Nephron (organoid): ENCODE measurements around the gene AMPD3.

Experiments
- H3K27ac Mint-ChIP-seq, 3 experiments: 2 replicates each; pipeline ENCODE4 v1.8.0; 2020; ENCODE audit warnings: mixed read lengths in 3 of 3, mild to moderate bottlenecking in 2 of 3, moderate library complexity in 1 of 3
- H3K27me3 Mint-ChIP-seq: 2 replicates; pipeline ENCODE4 v1.8.0; 2021; ENCODE audit warnings: low read depth, mild to moderate bottlenecking, moderate library complexity, mixed read lengths
- H3K36me3 Mint-ChIP-seq: 2 replicates; pipeline ENCODE4 v1.8.0; 2020; ENCODE audit warnings: low read depth, mixed read lengths
- H3K4me1 Mint-ChIP-seq: 2 replicates; pipeline ENCODE4 v1.8.0; 2020; ENCODE audit warnings: mixed read lengths
- H3K4me3 Mint-ChIP-seq, 3 experiments: 2 replicates each; pipeline ENCODE4 v1.8.0; 2020; ENCODE audit warnings: mild to moderate bottlenecking in 3 of 3, mixed read lengths in 3 of 3, moderate library complexity in 2 of 3
- H3K9me3 Mint-ChIP-seq: 2 replicates; pipeline ENCODE4 v1.8.0; 2020; ENCODE audit warnings: mixed read lengths
- CTCF ChIP-seq, 3 experiments: fragments of 200-600 bp; sonication (generic); IDR thresholded peaks; one replicate each; pipeline ENCODE4 v1.5.0; 2021; ENCODE audit warnings: antibody characterized with exemption in 3 of 3; ENCODE audit not compliant: unreplicated experiment in 3 of 3

AMPD3 gene

GRCh38 chr11:10494636-10495463 is 39.8 kb downstream of the AMPD3 start:
- TF ChIP-seq CTCF (IDR thresholded peaks at IDR 0.05; ENCODE audit: unreplicated experiment in 3 of 3), result no peak
- Mint-ChIP-seq H3K27ac (no peak overlapping the region), H3K4me1 (peaks cover 29% of the 10 kb centered on the region), H3K36me3 (peaks cover 41% of the 10 kb centered on the region), H3K4me3 (no peak overlapping the region), H3K9me3 (no peaks in the 10 kb centered on the region), H3K27me3 (peaks cover 11% of the 10 kb centered on the region)

GRCh38 chr11:10495464-10495786 is 40.4 kb downstream of the AMPD3 start:
- peaks cover 24% of the 10 kb centered on the region for H3K4me1 Mint-ChIP-seq
- no peak for TF ChIP-seq CTCF (IDR thresholded peaks at IDR 0.05; ENCODE audit: unreplicated experiment in 3 of 3)
- no peak overlapping the region for H3K4me3 Mint-ChIP-seq
- H3K27me3 Mint-ChIP-seq, result peaks cover 11% of the 10 kb centered on the region
- peaks cover 41% of the 10 kb centered on the region for H3K36me3 Mint-ChIP-seq
- no peak overlapping the region for H3K27ac Mint-ChIP-seq
- no peaks in the 10 kb centered on the region for H3K9me3 Mint-ChIP-seq

DNA sequence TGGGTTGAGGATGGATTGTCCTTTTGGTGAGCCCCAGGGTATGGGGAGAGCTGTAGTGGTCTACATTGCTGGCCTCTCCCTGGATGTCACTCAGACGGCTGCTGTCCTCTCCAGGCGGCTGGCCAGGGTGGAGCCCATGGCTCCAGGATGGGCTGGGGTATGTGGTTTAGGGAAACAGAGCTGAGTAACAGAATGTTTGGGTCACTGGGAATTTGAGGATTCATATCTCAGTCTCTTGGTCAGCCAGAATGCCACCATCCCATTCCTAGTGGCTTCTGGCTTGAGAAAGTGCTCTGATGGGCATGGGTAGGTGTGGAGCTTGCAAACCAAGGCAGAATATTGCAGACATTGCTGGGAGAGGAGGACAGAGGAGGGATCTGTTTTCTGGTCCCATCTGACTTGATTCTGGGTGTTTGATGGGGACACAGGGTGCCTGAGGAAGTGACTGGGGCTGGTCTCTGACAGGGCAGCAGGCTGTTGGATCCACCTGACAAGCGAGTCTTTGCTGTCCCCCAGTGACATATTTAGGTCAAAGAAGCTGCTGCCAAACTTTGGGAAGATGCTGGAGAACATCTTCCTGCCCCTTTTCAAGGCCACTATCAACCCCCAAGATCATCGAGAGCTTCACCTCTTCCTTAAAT is 41.4 kb downstream of the AMPD3 start:
- Mint-ChIP-seq H3K4me3 (no peak overlapping the region), H3K9me3 (no peaks in the 10 kb centered on the region), H3K36me3 (peaks cover 37% of the 10 kb centered on the region), H3K4me1 (peaks cover 18% of the 10 kb centered on the region), H3K27ac (peak overlapping the region in 1 of 3 experiments; percentile 77), H3K27me3 (peaks cover 11% of the 10 kb centered on the region)
- no peak for TF ChIP-seq CTCF (IDR thresholded peaks at IDR 0.05; ENCODE audit: unreplicated experiment in 3 of 3)

GRCh38 chr11:10497371-10498021 is 42.4 kb downstream of the AMPD3 start:
- H3K27me3 Mint-ChIP-seq, result peaks cover 11% of the 10 kb centered on the region

GRCh38 chr11:10498022-10498400 is 42.9 kb downstream of the AMPD3 start:
- peaks cover 14% of the 10 kb centered on the region for H3K4me1 Mint-ChIP-seq
- H3K36me3 Mint-ChIP-seq, result peaks cover 33% of the 10 kb centered on the region
- H3K4me3 Mint-ChIP-seq, result no peak overlapping the region
- TF ChIP-seq CTCF (IDR thresholded peaks at IDR 0.05; ENCODE audit: unreplicated experiment in 3 of 3), result no peak
- H3K27me3 Mint-ChIP-seq, result peaks cover 11% of the 10 kb centered on the region
- H3K27ac Mint-ChIP-seq, result peak overlapping the region; percentile 10 to 69 (median 49)
- no peaks in the 10 kb centered on the region for H3K9me3 Mint-ChIP-seq

More at GRCh38 chr11:10497371-10498021, 42.4 kb downstream of the AMPD3 start:
- peak overlapping the region; percentile 49 to 74 (median 69) for H3K27ac Mint-ChIP-seq
- H3K36me3 Mint-ChIP-seq, result peaks cover 34% of the 10 kb centered on the region
- no peak for TF ChIP-seq CTCF (IDR thresholded peaks at IDR 0.05; ENCODE audit: unreplicated experiment in 3 of 3)
- peaks cover 14% of the 10 kb centered on the region for H3K4me1 Mint-ChIP-seq
- no peak overlapping the region for H3K4me3 Mint-ChIP-seq
- H3K9me3 Mint-ChIP-seq, result no peaks in the 10 kb centered on the region
